Stimulated activated memory B cell treated with anti-CD40 and anti-IgM and Interleukin-4, amounts not matched to agents 10 μg/mL and 1 μg/mL and 100 μg/mL, for 72 hours (primary cell): Measurements from ENCODE around the gene ZNF337.
"Not testable (repeated sequence)": the region's sequence is repeated elsewhere in the genome, so short reads cannot be mapped to it uniquely, and the experiment has no call there.

ENCODE experiments used
- ATAC-seq: fragments of 150-1000 bp; cut with Tn5 transposase; 2 replicates; pipeline ENCODE4 v1.10.0; 2021
- H3K27ac Mint-ChIP-seq: one replicate; pipeline ENCODE4 v1.8.0; 2022; ENCODE audit warnings: mild to moderate bottlenecking, mixed read lengths
- H3K27me3 Mint-ChIP-seq: one replicate; pipeline ENCODE4 v1.8.0; 2022; ENCODE audit warnings: mixed read lengths
- H3K36me3 Mint-ChIP-seq: one replicate; pipeline ENCODE4 v1.8.0; 2022; ENCODE audit warnings: mixed read lengths
- H3K4me1 Mint-ChIP-seq: one replicate; pipeline ENCODE4 v1.8.0; 2022; ENCODE audit warnings: mixed read lengths
- H3K4me3 Mint-ChIP-seq: one replicate; pipeline ENCODE4 v1.8.0; 2022; ENCODE audit warnings: mild to moderate bottlenecking, moderate library complexity, mixed read lengths
- H3K9me3 Mint-ChIP-seq: one replicate; pipeline ENCODE4 v1.8.0; 2022; ENCODE audit warnings: mixed read lengths

ZNF337 gene

GRCh38 chr20:25706793-25707192 is 10.1 kb upstream of the ZNF337 start:
- H3K27ac Mint-ChIP-seq, result peak overlapping the region; percentile 66
- ATAC-seq, result peak; percentile 50
- no peaks in the 10 kb centered on the region for H3K27me3 Mint-ChIP-seq
- H3K4me3 Mint-ChIP-seq, result peak overlapping the region; percentile 18
- peaks cover 12% of the 10 kb centered on the region for H3K9me3 Mint-ChIP-seq
- peaks cover 32% of the 10 kb centered on the region for H3K4me1 Mint-ChIP-seq
- peaks cover 32% of the 10 kb centered on the region for H3K36me3 Mint-ChIP-seq

- H3K27me3 Mint-ChIP-seq, result no peaks in the 10 kb centered on the region
- peaks cover 27% of the 10 kb centered on the region for H3K36me3 Mint-ChIP-seq
- H3K4me3 Mint-ChIP-seq, result no peak overlapping the region
- H3K27ac Mint-ChIP-seq, result peak overlapping the region; percentile 66
- peaks cover 24% of the 10 kb centered on the region for H3K4me1 Mint-ChIP-seq
- no peak for ATAC-seq
- peaks cover 10% of the 10 kb centered on the region for H3K9me3 Mint-ChIP-seq
Measured at GRCh38 chr20:25705830-25706351, 9.2 kb upstream of the ZNF337 start.

- H3K4me1 Mint-ChIP-seq, result peaks cover 24% of the 10 kb centered on the region
- H3K27me3 Mint-ChIP-seq, ATAC-seq, H3K4me3 Mint-ChIP-seq, H3K27ac Mint-ChIP-seq: not testable (repeated sequence)
- peaks cover 33% of the 10 kb centered on the region for H3K36me3 Mint-ChIP-seq
- peaks cover 19% of the 10 kb centered on the region for H3K9me3 Mint-ChIP-seq
Measured at GRCh38 chr20:25704303-25704702, 7.7 kb upstream of the ZNF337 start.

GRCh38 chr20:25700835-25701234 is 4.2 kb upstream of the ZNF337 start:
- Mint-ChIP-seq H3K9me3 (peaks cover 16% of the 10 kb centered on the region), H3K4me1 (peaks cover 28% of the 10 kb centered on the region), H3K36me3 (peaks cover 23% of the 10 kb centered on the region)
- not testable (repeated sequence) for H3K27ac Mint-ChIP-seq, H3K4me3 Mint-ChIP-seq, H3K27me3 Mint-ChIP-seq, ATAC-seq

GRCh38 chr20:25699914-25700313 is 3.3 kb upstream of the ZNF337 start:
- H3K36me3 Mint-ChIP-seq, result peaks cover 23% of the 10 kb centered on the region
- H3K27me3 Mint-ChIP-seq, result no peaks in the 10 kb centered on the region
- H3K4me3 Mint-ChIP-seq, result no peak overlapping the region
- H3K27ac Mint-ChIP-seq, result no peak overlapping the region
- no peak for ATAC-seq
- H3K9me3 Mint-ChIP-seq, result peaks cover 16% of the 10 kb centered on the region
- peaks cover 37% of the 10 kb centered on the region for H3K4me1 Mint-ChIP-seq

- peaks cover 9% of the 10 kb centered on the region for H3K9me3 Mint-ChIP-seq
- H3K27ac Mint-ChIP-seq, result peak overlapping the region; percentile 97
- H3K4me1 Mint-ChIP-seq, result peaks cover 41% of the 10 kb centered on the region
- H3K36me3 Mint-ChIP-seq, result peaks cover 18% of the 10 kb centered on the region
- peak overlapping the region; percentile 90 for H3K4me3 Mint-ChIP-seq
- H3K27me3 Mint-ChIP-seq, result no peaks in the 10 kb centered on the region
- no peak for ATAC-seq
Measured at GRCh38 chr20:25697132-25697446, 436 bp upstream of the ZNF337 start.

GRCh38 chr20:25695532-25696370 is 902 bp downstream of the ZNF337 start:
- Mint-ChIP-seq H3K4me3 (peak overlapping the region; percentile 90), H3K4me1 (peaks cover 42% of the 10 kb centered on the region), H3K27me3 (no peaks in the 10 kb centered on the region), H3K27ac (peak overlapping the region; percentile 97), H3K9me3 (peaks cover 8% of the 10 kb centered on the region), H3K36me3 (peaks cover 23% of the 10 kb centered on the region)
- ATAC-seq, result no peak

- H3K27ac Mint-ChIP-seq, result no peak overlapping the region
- no peaks in the 10 kb centered on the region for H3K27me3 Mint-ChIP-seq
- H3K9me3 Mint-ChIP-seq, result no peaks in the 10 kb centered on the region
- no peak overlapping the region for H3K4me3 Mint-ChIP-seq
- H3K36me3 Mint-ChIP-seq, result peaks cover 13% of the 10 kb centered on the region
- ATAC-seq, result no peak
- H3K4me1 Mint-ChIP-seq, result peaks cover 34% of the 10 kb centered on the region
Measured at GRCh38 chr20:25692499-25692898, 4.2 kb downstream of the ZNF337 start.

GRCh38 chr20:25690427-25690826 is 6.2 kb downstream of the ZNF337 start:
- Mint-ChIP-seq H3K36me3 (peaks cover 16% of the 10 kb centered on the region), H3K4me1 (peaks cover 37% of the 10 kb centered on the region), H3K4me3 (no peak overlapping the region), H3K27ac (no peak overlapping the region), H3K27me3 (no peaks in the 10 kb centered on the region), H3K9me3 (no peaks in the 10 kb centered on the region)
- no peak for ATAC-seq

- H3K4me1 Mint-ChIP-seq, result peaks cover 30% of the 10 kb centered on the region
- H3K36me3 Mint-ChIP-seq, result peaks cover 41% of the 10 kb centered on the region
- peaks cover 3% of the 10 kb centered on the region for H3K9me3 Mint-ChIP-seq
- no peak overlapping the region for H3K4me3 Mint-ChIP-seq
- ATAC-seq, result peak; percentile 37
- H3K27ac Mint-ChIP-seq, result peak overlapping the region; percentile 67
- H3K27me3 Mint-ChIP-seq, result no peaks in the 10 kb centered on the region
Measured at GRCh38 chr20:25686081-25687067, 10.3 kb downstream of the ZNF337 start.

- H3K9me3 Mint-ChIP-seq, result peaks cover 3% of the 10 kb centered on the region
- H3K4me3 Mint-ChIP-seq, result no peak overlapping the region
- peaks cover 30% of the 10 kb centered on the region for H3K4me1 Mint-ChIP-seq
- peak; percentile 94 for ATAC-seq
- H3K36me3 Mint-ChIP-seq, result peaks cover 43% of the 10 kb centered on the region
- peak overlapping the region; percentile 67 for H3K27ac Mint-ChIP-seq
- no peaks in the 10 kb centered on the region for H3K27me3 Mint-ChIP-seq
Measured at GRCh38 chr20:25685276-25686080, 11.2 kb downstream of the ZNF337 start.

- Mint-ChIP-seq H3K36me3 (peaks cover 56% of the 10 kb centered on the region), H3K4me1 (peaks cover 25% of the 10 kb centered on the region)
- ATAC-seq, H3K4me3 Mint-ChIP-seq, H3K27me3 Mint-ChIP-seq, H3K9me3 Mint-ChIP-seq, H3K27ac Mint-ChIP-seq: not testable (repeated sequence)
Measured at GRCh38 chr20:25683826-25684225, 12.8 kb downstream of the ZNF337 start.

GRCh38 chr20:25683050-25683449 is 13.6 kb downstream of the ZNF337 start:
- Mint-ChIP-seq H3K4me3 (no peak overlapping the region), H3K4me1 (peaks cover 25% of the 10 kb centered on the region), H3K27ac (no peak overlapping the region), H3K27me3 (no peaks in the 10 kb centered on the region), H3K36me3 (peaks cover 64% of the 10 kb centered on the region), H3K9me3 (peaks cover 3% of the 10 kb centered on the region)
- no peak for ATAC-seq

- Mint-ChIP-seq H3K9me3 (peaks cover 3% of the 10 kb centered on the region), H3K27ac (no peak overlapping the region), H3K36me3 (peaks cover 82% of the 10 kb centered on the region), H3K27me3 (no peaks in the 10 kb centered on the region), H3K4me3 (no peak overlapping the region), H3K4me1 (peaks cover 11% of the 10 kb centered on the region)
- no peak for ATAC-seq
Measured at GRCh38 chr20:25676164-25676809, 20.4 kb downstream of the ZNF337 start.
